Bone marrow (tissue), 2 donors: ENCODE measurements around the gene AKT3.

Experiments used
- DNase-seq, 2 donors: peaks; one replicate each; lab custom pipeline; 2025; lab: John Stamatoyannopoulos, UW

The AKT3 gene

DNA sequence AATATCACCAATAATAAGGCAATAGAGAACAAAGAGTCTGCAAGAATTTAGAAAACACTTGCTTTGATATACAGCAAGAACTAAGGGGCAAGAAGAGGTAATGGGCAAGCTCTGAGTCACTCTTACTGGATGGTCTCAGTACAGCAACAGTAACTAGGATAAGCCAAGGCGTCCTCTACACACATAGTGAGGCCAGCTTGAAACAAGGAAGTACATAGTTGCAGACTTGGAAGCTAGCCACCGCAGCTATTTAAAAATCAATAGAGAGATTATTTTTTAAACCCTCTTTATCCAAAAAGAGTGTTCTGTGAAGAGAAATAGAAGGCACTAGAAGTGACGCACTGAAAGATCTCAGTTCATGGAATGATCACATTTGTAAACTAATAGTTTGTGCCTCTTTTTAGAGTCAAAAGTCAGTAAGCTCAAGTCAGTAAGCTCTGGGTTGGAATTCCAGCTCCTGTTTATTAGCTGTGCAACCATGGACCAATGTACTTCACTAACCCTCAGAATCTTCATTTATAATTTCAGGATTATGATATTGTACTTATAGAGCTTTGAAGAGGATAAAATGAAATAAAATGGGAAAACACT lies 118.6 kb downstream of the AKT3 start:
- no peak for DNase-seq

DNA sequence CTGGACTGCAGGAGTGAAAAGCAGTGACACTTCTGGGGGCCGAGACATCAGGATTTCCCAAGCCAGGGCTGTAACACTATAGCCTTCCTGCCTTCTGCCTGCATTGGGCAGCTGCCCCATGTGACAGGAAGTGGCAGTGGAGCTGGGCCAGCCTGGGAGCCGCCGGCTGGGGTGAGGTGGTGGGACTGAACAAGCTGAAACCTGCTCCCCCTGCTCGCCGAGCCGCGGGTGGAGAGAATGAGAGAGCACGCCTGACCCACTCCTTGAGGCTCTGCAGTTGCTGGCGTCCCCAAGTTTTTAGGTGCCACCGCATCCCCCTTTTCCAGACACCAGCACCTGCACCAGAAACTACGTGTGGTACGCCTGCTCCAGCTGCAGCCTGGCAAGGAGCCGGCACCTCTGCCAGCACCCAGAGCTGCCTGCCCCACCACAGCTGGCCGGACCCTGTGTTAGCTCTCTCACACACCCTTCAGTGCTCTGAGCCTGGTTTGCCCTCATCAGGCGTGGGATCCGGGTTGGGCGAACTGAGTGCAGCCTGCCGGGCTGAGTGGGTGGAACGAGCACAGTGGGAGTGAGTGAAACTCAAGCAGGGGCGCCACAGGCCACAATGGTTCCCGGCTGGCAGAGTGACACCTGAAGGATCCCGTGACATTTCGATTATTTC lies 119.4 kb downstream of the AKT3 start:
- no peak for DNase-seq

DNA sequence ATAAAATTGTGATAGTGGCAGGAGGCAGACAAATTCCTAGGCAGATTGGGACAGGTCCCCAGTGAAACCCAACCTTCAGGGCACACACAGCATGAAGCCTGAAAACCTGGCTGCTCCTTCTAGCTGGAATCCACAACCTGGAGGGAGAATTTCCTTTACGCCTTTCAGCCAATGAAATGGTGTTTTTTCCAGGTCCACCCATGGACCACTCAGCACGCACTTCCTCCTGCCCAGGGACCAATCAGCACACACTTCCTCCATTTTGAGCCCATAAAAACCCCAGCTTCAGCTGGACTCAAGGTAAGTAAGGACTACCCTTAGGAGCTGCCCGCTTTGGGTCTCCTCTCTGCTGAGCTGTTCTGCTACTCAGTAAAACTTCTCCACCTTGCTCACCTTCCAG lies 120.1 kb downstream of the AKT3 start:
- no peak for DNase-seq

DNA sequence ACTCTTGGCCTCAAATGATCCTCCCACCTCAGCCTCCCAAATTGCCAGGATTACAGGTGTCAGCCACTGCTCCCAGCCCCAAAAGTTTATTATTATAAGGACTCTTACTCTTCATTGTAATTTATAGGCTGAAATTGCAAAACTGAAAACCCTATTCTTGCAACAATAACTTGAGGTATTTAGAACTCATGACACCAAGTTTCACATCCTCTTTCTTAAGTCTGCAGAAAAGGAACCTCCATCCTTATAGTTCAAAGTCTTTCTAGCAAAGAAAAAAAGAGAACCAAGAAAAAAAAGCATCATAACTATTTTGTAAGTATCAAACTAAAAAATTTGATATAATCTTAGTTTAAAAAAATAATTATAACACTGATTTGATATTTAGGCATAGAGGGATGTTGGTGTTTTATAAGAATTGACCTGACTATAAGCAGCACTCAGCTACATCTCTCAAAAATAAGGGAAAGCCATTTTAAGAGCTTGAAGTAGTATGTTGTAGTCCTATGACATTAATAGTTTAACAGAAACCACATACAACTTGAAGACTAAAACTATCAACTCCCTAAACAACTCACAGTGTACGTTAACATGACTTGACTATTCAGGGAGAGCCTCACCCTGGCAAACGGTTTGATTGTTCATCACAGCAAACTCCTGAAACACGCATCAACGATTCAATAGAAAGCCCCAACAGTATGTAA lies 122.4 kb downstream of the AKT3 start:
- DNase-seq, result no peak

DNA sequence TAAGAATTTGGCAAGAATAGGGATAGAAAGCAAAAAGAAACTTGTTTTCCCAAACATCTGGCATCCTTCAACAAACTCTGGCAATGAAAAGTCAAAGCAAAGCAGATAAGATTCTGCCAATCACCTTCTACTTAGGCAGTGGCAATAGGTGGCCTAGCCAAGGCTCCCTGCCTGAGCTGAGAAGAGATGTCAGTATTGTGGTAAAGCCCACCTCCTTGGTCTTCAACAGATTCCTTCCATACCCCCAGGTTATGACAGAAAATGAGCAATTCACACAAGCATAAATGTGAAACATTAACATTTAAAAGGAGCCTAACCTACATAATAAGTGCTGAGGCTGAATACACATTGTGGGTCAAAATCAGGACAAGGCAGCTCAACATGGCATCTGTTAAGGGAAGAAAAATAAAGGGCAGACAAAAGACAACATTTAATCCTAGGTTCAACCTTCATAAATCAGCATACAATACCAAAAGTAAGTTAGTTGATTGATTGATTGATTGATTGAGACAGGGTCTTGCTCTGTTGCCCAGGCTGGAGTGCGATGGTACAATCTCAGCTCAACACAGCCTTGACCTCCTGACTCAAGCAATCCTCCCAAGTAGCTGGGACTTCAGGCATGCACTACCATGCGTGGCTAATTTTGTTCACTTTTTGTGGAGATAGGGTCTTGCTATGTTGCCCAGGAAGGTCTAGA lies 123.1 kb downstream of the AKT3 start:
- no peak for DNase-seq

DNA sequence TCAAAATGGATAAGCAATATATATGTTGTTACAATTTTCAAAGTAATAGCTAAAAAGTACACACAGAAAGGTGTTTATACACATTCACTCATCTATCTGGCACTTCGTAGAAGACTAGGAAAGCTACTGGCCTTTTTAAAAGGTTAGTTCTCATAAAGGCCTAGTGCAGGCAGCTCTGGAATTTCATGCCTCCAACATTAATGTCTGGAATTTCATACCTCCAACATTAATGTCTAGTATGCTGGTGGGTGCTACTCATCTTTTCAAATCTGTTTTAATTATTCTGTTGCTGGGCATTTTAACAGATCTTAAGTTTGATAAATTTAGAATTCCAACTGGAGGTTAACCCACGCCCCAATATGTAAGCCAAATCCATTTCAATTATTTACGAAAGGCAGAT lies 124.2 kb downstream of the AKT3 start:
- no peak for DNase-seq

DNA sequence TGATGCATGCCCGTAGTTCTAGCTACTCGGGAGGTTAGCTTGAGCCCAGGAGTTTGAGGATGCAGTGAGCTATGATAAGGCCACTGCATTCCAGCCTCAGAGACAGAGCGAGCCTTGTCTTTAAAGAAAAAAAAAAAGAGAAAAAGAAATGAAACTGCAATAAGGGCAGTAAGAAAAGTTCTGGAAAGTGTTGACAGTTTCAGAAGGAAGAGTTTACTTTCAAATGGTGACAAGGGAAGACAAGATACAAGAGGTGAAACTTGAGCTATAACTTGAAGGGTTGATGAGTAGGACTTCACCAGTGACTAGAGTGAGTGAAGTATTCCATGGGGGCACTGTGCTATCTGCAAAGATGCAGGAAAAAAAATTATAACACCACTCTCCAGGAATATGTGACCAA lies 125.0 kb downstream of the AKT3 start:
- no peak for DNase-seq

DNA sequence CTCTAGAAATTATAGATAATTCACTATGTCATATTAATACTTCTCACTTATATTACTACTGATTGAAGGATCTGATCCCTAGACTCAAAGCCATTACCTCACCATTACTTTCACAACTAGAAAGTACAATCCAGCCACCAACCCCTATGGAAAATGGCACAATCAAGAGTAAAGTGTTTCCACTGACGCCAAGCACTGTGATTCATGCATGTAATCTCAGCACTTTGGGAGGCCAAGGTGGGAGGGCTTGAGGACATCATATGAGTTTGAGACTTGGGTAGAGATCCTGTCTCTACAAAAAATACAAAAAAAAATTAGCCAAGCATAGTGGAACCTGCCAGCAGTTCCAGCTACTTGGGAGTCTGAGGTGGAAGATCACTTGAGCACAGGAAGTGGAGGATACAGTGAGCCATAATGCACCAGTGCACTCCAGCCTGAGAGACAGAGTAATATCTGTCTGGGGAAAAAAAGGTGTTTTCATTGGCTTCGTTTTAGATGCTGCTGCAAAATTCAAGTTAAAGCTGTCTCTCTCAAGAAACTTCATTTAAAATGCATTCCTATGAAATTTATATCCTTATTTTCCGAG lies 126.5 kb downstream of the AKT3 start:
- DNase-seq, result no peak

DNA sequence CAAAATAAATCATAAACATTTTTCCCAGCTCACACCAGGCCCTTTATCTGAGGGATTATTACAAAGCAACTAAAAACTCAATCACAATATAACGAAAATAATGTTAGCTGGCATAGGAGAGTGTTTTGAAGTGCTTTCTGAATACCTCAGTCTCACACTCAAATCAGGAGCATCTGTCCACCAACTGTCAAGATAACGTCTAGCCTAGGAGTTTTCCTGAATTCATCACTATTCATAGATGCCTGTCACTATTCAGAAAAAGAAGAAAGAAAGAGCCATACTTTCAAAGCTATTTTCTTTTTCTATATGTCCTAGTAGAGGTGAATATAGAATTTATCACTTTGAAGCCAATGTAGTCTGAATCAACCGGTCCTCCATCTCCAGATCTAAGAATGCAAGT lies 127.0 kb downstream of the AKT3 start:
- no peak for DNase-seq

DNA sequence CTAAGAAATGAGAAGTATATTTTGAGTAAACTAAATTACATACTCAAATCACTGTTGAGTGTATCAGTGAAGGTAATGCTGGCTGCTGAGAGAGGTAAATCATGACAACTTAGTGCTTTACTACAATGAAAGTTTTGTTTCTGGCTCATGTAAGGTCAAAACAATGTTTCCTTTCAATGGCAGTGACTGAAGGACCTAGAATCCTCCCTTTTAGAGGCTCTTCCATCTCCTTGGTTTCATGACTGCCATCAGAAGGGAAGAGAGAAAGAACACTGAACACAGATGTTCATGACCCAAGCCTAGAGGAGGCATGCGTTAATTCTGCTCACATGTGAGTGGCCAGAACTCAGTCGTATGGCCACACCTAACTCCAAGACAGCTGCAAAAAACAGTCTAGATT lies 130.6 kb downstream of the AKT3 start:
- DNase-seq, result no peak

DNA sequence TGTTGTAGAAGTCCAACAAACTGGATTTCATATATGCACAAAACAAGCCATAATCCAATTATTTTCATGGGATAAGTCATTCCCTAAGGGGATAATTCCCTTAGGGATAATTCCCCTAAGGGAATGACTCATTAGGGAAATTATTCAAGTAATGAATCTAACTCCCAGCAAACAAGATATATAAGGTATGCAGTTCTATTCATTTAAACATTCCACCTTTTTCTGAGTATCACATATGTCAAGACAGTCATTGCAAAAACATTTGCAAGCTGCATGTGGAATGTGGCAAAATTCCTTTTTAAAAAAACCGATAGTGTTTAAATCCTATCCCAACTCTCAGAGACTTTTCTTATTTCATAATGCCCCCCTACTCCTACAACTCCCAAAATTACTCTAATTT lies 131.2 kb downstream of the AKT3 start:
- no peak for DNase-seq

DNA sequence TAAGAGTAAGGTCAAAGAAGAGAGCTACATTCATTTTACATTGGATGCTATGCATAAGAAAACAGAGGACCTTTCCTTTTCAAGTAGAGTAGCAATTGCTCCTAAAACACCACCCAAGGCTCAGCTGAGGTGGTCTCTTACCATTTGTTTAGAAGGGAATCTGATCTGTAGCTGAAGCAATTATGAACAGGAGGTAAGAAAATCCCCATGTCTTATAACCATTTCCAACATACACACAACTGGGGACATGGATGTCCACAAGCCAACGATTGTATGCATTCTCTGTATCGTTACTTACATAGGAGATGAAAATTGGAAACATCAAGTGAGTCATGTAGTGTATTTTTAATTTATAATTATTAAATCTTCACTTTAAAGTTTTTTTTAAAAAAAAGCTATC lies 132.0 kb downstream of the AKT3 start:
- DNase-seq, result no peak

DNA sequence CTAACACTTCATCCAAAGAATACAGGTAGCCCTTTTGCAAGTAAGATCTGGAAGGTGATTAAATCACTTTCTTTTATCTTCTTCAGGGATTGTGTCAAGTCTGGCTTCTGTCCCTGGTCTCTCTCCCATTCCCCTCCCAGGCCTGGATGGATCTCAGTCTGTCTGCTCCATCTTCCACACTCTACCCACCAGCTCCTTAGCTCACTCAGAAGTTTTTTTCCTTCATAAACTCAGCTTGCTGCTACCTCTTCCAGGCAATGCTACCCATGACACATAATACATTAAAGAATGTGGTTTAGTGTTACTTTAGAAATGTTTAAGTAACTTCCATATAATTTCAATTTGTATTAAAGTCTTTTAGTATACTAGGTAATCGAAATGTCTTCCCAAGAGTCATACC lies 133.1 kb downstream of the AKT3 start:
- no peak for DNase-seq

DNA sequence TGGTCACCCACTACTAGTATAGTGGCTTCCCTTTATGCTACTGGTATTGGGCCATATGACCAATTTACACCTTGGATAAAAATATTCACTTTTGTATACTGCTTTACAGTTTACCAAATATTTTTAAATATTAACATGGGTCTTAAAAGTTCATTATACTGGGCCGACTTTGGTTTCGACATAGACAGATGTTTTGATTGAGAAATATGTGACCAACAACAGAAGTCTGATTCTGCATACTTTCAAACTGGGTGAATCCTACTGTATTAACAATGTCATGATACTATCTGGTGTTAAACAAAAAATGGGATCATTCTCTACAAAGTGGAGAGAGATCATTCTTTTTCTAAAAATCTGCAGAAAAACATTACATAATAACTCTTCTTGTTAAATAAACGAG lies 134.8 kb downstream of the AKT3 start:
- no peak for DNase-seq

DNA sequence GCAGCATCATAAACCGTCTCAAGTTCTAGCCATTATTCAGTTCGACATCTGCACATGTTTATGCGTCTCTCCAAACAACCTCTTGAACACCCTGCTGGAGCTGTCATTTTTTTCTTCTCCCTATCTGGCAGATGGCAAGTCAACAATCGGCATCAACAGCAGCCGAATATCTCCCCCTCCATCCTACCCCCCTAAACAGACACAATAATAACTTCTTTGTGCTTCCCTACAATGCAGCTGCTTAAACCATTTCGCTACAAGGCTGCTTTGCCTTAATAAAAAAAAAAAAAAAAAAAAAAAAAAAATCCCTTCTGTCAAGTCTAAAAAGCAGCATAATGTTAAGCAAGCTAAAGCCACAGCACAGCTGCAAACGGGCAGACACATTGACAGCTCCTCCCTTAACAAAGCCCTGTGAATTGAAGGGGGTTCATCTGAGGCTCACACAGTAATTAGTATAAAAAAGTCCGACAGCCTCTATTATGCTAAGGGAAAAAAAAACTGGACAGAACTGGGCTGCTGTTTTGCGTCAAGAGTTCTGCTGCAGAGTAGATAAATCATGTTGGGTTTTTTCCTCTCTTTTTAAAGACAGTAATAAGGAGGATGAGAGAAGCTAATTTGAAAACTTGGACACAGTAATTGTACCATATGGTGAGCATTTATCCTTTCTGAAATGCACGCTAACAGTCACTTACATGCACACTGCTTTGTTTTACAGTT lies 136.4 kb downstream of the AKT3 start:
- no peak for DNase-seq

DNA sequence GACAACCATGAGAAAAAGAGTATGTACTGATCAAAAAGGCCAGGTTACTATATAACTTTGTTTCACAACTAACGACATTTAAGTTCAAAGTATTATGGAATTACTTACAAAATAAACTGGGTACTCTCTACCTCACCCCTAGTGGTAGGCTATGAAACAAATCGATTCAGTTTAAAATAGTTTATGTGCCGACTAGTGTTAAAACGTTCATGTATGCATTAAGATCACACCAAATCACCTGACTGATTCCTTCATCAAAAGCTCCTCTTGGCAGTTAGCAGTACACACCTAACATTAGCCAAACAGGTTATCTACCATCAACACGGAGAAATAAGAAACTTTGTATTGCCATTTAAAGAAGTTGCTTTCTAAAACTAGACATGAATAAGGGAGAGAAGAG lies 137.1 kb downstream of the AKT3 start:
- no peak for DNase-seq

DNA sequence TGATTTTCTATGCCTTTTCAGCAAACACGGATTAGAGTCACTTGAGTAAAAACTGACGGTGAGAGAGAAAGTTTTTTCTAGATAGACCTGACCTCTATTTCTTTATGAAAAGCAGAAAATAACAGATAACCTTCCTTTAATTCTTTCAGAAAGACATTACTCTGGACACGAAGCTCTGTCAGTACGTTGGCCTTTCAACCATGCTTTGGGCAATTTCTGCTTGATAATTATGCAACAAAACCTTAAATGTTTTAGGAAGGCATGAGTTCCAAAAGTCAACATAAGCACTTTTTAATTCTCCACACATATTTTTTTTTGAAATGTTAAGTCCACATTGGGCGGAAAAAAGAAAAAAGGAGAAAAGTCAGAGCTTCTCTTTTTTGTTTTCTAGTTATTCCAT lies 137.8 kb downstream of the AKT3 start:
- DNase-seq, result no peak

DNA sequence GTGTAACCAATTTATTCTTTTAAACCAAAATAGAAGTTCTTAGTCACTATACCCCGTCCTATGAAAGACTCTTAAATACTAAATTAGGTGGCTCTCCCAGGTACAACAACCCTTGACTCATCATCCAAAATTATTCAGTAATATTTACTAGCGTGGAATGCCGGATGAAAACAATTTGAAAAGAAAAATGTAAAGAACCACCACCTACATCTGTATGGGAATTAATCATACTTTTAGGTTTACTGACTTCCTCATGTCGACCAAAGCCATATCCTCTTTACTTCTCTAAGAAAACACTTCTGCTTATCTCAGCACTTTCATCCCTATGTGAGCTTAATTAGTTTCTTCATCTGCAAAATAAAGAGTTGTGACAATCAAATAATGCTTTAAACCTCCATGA lies 139.6 kb downstream of the AKT3 start:
- DNase-seq, result peak in 1 of 2 donors; percentile 35

DNA sequence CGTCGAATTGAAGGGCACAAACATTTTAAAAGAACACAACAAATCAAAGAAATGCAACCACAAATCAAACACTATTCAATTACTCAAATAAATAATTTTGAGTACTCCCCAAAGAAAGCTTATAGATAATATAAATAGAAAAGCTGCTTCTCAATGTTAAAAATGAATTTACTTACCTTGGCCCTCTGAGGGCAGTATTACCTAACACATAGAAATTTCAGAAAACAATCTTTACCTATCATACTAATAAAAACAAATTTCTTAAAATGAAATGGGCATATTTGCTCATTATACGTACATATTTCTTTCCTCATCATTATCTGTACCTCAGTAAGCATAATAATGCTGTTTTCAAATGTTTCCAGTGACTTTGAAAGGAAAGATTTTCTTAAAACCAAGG lies 141.8 kb downstream of the AKT3 start:
- no peak for DNase-seq

DNA sequence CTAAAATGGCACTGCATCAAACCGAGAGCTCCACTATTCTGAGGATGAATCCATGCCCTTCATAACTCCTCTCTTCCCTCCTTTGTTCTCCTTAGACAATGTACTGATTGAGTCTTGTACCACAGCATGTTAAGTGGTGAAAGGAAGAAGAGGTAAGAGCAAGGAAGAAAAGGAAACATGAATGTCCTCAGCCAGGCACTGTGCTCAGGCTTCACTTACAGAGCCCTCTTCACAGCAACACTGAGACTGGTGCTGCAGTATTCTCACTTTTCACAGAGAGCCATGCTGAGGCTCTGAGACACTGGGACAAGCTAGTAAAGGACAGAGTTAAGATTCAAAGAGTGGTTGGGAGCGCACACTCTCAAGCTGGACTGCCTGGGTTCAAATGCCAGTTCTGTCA lies 143.5 kb downstream of the AKT3 start:
- no peak for DNase-seq

DNA sequence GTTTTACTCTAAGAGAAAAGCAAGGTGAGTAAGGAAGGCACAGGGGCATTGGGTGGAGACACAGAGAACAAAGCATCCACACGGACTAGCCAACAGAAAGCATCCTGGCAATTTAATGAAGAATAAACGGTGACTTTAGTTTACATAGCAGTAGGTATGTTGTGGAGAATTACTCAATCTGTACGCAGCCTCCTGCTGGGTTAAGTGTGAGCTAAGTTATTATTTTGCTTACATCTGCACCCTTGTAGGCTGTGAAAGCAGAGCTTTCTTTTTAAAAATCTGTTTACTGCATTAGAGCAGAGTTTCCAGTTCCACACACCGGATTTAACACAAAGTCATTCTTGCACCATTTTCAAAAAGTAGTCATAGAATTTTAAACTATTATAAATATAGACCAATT lies 144.5 kb downstream of the AKT3 start:
- DNase-seq, result no peak

DNA sequence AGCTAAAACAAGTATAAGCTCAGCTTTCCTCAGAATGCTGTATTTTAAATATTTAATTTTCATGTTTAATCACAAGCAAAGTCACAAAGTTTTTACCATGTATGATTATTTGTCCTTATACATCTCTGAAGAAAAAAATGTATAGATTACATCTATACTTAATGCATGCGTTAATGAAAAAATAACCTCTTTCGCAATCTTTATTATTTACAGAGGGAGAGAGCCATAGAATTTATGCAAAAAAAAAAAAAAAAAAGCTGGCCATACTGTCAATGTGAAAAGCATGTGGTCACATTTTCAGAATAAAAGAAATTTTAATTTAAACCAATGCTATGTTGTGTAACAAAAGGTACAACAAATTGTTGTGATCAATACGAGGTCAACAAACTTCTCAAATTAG lies 148.2 kb downstream of the AKT3 start:
- no peak for DNase-seq
